GM18909 (cell line): ENCODE results near the gene CDC42SE1.

Experiments used
- ATAC-seq: cut with Tn5 transposase; IDR thresholded peaks from one replicate; pipeline ENCODE4 v1.9.1; 2021; ENCODE audit warnings: mild to moderate bottlenecking; ENCODE audit not compliant: unreplicated experiment, poor library complexity

CDC42SE1 gene

GRCh38 chr1:151009674-151010345, 49.6 kb downstream of the CDC42SE1 start:
- no peak for ATAC-seq

GRCh38 chr1:151009206-151009587, 50.2 kb downstream of the CDC42SE1 start:
- ATAC-seq, result no peak

- ATAC-seq, result peak; percentile 73
Observed at GRCh38 chr1:151008244-151009205, 50.9 kb downstream of the CDC42SE1 start, which contains the start of gene PRUNE1. Gene PRUNE1, plus strand, starts transcription at chr1:151008449. Its CDS starts 184 bp downstream, at chr1:151008633.

- no peak for ATAC-seq
Observed at GRCh38 chr1:151007853-151008243, 51.6 kb downstream of the CDC42SE1 start.

- ATAC-seq, result no peak
Observed at GRCh38 chr1:151006327-151007052, 52.9 kb downstream of the CDC42SE1 start, which contains the start of gene MINDY1. Gene MINDY1, minus strand, starts transcription at chr1:151006902. Its CDS starts 4,285 bp downstream, at chr1:151002617.

GRCh38 chr1:151005729-151006319, 53.6 kb downstream of the CDC42SE1 start:
- no peak for ATAC-seq

GRCh38 chr1:151003180-151003579, 56.2 kb downstream of the CDC42SE1 start:
- no peak for ATAC-seq

- ATAC-seq, result no peak
Observed at GRCh38 chr1:151002611-151003010, 56.8 kb downstream of the CDC42SE1 start.

- no peak for ATAC-seq
Observed at GRCh38 chr1:151002051-151002450, 57.4 kb downstream of the CDC42SE1 start.

GRCh38 chr1:151001602-151002001, 57.8 kb downstream of the CDC42SE1 start:
- no peak for ATAC-seq
